D341Med (cell line): Measurements from ENCODE around the gene CIBAR2.

Experiments used
- DNase-seq: peaks from one replicate; pipeline ENCODE4 v3.0.0; 2012; ENCODE audit warnings: low spot score

Gene CIBAR2

DNA sequence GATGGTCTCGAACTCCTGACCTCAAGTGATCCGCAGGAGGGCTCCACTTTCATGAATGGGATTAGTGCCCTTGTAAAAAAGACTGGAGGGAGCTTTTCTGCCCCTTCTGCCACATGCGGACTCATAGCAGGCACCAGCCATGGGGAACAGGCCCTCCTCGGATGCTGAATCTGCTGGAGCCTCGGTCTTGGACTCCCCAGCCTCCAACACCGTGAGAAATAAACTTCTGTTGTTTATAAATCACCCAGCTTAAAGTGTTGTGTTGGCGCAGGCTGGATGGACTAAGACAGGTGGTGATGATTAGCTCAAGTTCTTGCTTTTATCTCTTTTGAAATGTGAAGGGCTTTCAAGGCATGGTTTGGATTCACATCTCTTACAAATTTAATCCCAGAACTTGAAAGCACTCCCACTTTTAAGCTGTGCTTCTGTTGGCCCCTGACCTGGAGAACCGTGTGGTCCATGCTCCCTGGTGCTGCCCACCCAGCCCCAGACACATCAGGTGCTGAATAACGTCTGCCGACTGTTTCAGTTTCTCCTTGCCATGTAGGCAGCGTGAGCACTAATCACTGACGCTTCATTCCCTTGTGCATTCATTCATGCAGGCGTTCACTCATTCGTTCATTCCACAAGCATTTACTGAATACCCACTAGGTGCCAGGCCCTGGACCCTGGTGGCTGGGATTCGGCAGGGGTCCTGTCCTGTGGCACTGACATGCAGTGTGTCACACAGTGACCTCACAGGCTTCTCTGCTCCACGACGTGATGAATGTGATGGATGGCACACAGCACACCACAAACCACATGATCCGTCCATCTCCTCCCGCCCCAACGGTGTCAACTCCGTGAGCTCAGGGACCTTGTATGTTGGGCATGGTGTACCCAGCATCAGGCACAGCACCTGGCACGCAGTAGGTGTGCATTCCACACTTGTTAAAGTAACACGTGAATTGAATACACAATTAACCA, 8.9 kb downstream of the CIBAR2 start:
- no peak for DNase-seq

DNA sequence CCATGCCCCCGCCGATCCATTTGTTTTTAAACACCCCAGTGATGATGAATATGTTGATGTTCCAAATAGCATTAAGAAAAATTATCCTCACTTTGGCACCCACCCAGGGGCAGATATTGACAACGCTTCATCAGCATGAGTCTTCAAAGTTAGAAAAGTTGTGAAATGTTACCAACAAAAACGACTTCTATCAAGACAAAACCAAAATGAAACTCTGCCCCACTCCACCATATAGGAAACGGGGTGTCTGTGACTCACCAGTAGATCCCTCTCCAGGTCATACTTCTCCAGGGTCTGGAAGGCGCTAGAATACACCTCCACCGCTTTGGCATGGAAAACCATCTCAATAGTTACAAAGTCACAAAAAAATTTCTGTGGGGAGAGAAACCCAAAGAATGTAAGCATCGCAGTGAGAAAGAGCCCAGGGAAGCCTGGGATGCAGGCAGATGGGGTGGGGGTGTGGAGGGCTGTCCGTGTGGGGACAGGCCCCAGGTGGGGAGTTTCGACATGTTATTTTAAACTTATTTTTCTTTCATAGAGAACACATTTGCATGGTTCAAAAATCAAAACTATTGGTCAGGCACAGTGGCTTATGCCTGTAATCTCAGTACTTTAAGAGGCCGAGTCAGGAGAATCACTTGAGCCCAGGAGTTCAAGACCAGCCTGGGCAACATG, 10.2 kb downstream of the CIBAR2 start:
- no peak for DNase-seq

DNA sequence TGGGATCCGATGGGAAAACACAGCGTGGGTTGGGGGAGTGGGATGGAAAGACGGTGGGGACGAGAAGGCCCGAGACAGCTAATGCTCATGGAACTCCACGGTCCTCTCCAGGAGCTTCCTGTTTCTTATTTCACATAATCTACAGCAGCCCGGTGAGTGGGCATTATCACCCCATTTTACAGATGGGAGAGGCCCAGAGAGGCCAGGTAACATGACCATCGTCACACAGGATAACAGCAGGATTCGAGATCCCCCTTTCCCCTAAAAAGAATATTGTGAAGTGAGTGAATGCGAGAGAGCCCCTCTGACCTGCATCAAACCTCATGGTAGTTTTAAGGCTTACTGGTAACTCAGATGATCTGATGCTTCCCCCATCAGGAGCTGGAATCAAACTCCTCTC, 12.0 kb downstream of the CIBAR2 start:
- no peak for DNase-seq

DNA sequence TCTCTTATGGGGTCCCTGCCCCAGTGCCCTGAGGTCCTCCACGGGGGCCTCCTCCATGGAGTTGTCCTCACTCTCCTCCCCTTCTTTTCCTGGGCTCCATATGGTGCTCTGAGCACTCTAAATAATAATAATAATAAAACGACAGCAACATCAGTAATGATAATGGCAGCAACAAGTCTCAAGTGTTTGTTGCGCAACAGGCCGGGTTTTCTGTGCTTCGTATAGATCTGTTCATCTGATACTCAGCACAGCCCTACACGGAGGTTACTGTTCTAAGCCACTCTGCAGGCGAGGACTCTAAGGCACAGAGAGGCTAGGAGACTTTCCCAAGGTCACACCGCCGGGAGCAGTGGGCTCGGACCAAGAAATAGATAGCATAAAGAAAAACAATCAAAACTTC, 13.7 kb downstream of the CIBAR2 start:
- no peak for DNase-seq

DNA sequence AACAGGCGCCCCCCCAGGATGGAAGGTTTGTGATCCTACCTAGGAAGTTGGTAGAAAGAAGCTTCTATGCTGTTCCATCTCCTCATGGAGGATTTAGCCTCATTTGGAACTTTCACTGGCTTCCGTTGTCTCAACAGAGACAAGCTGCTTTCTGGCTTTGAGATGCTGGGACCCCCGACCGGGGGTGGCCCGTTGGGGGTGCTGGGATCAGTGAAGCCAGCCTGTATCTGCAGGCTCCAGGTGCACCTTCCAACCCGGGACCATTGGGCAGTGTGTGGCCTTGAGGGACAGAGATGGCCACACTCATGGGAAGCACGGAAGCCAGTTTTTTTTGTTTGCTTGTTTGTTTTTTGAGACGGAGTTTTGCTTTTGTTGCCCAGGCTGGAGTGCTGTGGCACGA, 15.4 kb downstream of the CIBAR2 start:
- no peak for DNase-seq

DNA sequence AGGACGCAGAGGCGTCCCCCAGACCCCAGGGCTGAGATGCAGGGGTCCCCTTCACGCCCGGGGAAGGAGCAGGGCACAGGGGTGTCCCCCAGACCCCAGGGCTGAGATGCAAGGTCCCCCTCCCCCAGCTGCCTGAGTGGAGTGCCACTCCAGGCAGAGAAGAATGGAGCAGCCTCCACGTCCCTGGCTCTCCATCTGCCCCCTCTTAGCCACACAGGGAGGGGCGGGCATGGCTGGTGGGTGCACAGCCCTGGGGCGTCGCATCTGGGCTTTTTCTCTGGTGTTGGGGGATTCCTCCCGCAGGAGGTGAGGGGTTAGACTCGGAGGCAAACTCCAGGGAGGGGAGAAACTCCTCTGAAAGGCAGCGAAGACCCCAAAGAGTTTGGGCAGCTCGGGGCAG, 17.5 kb downstream of the CIBAR2 start:
- DNase-seq: no peak

DNA sequence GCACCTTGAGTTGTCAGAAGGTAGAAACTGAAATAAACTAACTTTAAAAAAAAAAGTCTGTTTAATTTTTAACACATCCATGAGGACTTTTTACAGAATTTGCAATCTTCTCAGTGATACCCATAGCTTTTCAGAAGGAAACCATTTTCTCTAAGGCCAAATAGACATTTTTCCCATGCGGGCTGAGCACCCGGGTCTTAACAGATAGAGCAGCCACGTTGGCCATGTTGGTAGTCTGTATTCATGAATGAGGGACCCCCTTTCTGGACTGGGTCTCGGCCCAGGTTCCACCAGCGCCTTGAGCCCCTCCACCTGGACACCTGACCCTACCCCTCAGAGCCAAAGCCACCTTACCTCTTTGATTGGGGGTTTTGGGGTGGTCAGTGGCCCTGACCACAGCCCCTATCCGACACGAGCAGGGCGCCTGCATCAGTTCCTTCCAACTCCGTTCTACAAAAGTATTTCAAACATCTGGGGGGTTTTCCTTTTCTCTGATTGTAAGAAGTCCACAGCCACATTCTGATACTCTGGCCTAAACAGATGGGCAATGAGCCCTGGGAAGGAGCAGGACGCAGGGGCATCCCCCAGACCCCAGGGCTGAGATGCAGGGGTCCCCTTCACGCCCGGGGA, 18.0 kb downstream of the CIBAR2 start:
- no peak for DNase-seq

DNA sequence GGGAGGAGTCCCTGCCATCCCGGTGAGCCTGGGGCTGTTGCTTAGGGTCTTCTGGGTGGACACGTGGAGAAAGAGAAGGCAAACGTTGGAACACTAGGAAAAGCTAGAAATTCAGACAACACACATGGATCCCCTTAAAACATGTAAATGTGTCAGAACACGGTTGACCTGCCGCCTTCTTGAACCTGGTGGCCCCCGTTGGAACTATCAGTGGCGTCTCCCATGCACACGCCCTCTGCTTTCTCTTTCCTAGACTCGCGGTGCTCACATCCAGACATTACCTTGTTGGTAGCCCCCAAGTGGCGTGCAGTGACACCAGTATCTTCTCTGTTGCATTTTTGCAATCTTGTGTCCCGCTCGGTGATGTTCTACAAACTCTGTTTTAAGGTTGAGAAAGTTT, 18.6 kb downstream of the CIBAR2 start:
- no peak for DNase-seq

DNA sequence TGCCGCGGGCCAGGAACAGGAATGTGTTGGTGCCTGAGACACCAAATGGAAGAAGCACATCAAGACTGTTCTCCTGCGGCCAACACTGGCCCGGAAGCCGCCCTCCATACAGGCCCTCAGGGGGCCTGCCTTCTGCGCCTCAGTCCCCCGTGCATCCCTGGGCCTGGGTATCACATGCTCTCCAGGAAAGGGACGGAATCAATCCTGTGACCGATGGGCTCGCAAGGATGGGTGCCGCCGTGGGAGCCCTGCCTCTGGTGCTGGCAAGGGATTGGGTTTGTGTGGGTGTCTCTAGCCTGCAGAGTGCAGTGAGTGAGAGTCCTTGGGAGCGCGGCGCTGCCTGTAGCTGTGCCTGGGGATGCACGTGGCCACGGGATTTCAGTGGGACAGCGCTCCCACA, 19.4 kb downstream of the CIBAR2 start:
- DNase-seq: no peak

DNA sequence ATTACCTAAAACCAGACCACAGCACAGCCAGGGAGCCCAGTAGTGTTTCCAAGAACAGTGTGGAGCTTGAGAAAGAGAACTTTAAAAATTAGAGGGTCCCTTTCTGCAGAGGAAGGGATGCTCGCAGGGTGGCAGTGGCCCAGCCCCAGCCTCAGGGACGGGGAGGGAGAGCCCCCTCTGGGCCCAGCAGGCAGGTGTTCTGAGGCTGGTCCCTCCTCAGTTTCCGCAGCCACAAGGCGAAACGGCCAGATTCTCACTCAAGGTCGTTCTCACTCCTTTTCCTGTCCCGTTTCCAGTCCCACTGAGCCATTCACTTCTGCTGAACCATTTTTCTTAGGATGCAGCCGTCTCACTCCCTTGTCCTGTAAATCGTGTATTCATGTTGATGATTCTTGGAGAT, 20.0 kb downstream of the CIBAR2 start:
- no peak for DNase-seq

DNA sequence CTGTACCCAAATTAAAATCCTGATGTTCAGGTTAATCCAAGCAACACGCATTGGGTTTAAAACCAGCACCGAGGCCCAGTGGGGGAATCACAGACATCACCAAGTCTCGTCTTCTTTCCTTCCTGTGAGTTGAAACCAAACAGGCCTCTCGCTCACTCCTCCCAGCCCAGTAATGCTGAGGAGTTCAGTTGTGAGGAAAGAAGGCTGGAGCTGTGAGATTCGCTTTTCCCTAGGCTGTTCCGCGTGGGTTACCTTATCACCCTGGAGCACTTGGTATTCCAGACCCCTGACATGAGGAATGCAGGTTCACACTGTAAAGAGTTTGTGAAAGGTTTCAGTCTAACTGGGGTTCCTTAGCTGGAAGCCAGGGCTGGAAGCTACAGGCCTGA, 20.8 kb downstream of the CIBAR2 start:
- no peak for DNase-seq

DNA sequence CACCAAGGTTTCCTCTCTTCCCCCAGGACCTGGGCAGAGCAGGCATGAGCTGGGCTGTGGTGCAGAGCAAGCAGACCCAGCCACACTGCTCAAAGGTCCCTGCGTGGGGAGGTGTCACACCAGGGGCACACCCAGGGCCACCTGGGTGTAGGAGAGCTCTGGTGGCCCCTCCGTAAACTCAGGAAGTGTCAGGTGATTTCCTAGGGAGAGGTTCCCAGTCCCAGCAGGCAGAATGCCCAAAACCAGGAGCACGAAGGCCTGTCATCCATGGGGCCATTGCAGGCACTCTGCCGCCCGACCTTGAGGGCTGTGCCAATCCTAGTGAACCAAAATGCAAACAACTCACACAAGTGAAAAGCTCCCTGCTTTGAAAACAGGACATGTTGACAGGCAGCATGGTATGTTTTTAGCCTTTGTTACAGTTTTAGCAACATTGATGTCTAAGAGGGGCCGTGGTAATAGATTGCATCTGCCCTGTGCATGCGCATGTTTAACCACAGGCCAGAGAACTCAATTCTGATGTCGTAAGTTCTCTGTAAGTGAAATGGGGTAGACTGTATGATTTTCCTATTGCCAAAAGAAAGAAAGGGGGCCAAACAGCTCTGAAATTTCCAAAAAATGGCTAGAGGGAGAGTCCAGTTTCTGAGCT, 21.3 kb downstream of the CIBAR2 start:
- no peak for DNase-seq

DNA sequence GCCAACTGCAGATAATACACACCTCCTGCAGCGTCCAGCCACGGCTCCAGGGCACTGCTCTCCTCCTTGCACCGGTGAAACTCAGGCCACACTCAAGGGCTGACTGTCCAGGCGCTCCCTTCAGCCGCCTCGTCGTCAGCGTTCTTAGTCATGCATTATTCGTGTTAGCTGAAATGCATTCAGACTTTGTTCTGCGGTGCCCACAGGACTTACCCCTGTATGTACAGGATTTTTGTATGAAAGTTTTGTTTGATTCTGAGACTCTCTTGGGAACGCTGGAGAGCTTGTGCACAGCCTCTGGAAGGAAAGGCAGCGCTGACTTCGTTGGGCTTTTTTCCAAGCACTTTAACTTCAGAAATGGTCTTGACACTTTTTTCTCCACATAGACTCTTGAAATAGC, 22.1 kb downstream of the CIBAR2 start:
- DNase-seq: no peak

DNA sequence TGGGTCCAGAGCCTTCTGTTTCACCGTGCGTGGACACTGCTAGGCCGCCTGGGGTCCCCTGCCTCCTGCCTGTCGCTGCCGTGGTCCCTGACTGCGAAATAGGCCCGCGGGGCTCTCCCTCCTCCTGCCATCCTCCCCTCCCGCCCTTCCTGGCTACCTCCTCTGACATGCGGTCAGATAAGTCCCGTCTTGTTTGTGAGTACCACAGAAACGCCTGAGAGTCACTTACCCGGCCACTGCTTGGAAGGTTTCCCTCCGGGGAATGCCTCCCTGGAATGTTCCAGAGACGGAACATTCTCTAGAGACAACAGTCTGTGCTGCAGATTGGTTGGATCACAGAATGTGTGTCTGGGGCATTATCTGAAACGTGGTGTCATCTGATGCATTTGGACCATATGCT, 22.7 kb downstream of the CIBAR2 start:
- no peak for DNase-seq

DNA sequence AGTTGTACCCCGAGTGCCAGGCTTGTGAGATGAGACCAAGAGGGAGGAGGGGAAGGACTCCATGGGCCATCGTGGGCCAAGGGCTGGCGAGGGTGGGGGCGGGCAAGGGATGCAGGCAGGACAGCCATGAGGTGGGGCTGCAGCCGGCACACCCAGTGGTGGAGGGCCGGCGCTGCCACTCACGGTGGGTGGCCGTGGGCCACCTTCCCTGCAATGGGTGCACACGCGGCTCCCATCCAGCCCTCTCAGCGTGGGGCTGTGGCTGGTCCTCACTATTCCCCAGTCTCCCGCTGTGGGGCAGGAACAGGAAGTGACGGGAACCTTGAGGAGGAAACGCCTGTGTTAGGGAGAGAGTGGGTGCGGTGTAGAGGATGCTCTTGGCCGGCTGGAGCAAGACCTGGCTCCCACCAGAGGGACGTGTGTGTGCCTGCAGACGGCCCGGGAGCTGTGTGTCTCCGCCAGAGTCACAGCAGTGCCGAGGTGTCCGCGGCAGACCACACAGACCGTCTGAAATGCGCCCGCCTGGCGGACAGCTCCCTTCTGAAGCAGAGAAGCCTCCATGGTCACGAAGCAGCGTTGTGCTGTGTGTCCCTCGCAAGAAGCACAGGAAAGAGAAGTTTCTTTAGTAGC, 23.6 kb downstream of the CIBAR2 start:
- no peak for DNase-seq

DNA sequence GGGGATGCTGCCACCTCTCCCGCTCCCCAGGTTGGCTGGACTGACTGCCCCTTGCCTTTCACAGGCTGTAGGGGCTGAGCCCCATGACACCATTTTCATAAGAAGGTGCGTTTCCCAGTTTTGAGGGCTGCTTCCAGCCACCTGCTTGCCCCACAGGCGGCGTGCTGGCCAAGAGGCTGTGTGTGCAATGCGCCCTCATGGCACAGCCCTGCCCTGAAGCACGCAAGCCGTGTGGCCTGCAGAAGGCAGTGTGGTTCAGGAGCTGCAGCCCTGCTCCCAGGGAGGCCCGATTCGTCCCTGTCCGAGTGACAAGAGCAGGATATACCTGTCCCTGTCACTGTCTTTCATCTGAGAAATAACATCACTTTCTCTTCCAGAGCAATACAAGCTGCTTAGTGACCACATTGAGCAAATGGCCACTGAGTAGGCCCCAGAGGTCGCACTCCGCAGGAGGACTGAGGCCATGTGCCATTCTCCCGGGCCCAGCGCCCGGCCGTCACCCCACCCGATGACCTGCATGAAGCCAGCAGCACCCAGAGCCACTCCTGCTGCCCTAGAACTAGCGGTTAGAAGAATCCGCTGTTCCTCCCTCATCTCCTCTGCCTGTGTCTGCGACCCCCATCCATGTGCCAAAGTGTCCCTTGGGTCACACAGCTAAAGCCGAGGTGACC, 24.2 kb downstream of the CIBAR2 start:
- no peak for DNase-seq

DNA sequence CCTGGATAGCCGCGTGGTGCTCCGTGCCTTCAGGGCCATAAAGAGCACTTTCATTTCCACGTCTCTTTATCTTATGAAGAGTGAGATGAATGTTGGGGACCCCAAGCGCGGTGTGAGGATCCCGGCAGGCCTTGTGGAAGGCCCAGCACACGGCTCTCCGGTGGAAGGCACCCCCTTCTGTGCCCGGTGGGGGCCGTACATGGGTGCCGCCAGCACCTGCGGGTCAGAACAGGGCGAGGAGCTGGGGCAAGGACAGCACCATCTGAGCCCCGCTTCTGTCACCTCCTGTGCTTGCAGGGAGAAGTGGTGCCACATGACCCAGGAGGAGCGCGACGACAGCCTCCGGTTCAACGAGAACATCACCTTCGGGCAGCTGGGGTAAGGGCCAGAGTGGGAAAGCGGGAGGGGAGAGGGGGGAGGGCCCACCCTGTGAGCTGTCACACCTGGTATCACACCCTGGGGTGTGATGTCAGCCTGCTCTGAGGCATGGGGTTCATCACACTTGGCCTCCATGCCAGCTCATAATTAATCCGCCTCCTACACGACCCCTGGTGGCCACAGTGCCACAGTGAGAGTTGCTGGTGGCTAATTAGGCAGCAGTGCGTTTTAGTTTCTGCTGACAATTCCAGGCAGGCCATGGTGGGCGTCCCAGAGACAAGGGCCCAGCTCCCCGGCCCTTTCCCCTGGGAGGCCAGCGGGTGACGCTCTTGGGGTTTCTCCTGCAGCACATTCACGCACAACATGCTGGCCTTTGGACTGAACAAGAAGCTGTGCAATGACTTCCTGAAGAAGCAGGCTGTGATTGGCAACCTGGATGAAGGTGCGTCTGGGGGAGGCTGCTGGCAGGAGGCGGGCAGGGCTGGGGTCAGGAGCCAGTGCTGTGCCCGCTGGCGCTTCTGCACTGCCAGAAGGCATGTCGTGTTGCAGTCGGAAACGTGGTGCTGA, 25.7 kb downstream of the CIBAR2 start:
- peak; percentile 85 for DNase-seq

DNA sequence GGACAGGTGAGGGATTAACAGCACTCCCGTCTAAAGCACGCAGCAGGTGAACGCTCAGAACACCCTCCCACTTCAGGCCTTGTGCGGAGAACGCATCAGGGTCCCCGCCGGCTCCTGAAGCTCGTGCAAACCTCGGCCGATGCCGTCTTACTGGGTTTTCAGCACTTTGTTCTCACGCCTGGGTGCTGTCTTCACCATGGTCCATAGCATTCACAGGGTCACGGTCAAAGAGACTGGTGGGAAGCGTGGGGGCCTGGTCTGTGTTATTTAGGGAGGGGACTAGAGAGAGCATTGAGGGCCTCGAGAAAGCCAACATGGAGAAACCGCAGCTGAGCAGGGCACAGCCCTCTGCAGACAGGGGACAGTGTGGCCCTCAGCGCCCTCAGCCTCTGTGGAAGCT, 26.6 kb downstream of the CIBAR2 start:
- no peak for DNase-seq

DNA sequence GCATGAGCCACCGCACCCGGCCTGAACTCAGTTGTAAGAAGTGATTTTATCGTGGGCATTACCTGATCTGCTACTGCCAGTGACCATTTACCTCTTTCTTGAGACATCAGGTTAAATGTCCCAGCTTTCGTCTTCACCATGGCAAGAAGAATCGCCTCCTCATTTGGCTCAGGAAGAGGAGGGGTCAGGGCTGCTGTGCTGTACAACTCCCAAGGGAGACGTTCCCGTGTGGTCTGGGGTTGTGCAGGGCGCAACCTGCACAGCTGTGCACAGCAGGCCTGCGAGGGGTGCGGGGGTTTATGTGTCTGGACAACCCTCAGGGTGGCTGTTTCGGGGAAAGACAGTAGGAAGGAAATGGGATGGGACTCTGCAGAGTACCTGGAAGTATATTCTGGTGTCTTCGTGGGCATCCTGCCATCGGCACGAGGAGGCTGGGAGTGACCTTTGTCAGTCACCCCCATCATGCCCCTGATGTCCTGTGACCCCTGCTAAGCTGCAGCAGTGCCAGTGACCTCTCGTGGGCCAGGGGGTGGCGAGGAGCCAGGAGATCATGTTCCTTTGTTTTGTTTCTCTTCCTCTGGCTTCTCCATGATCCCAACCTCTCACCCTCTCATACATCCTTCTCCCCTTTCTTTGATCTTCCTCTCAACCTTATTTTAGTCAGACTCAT, 27.3 kb downstream of the CIBAR2 start:
- no peak for DNase-seq
